GM18498 (cell line): ENCODE measurements around the gene EHBP1L1.
"Not testable (repeated sequence)": the region's sequence is repeated elsewhere in the genome, so short reads cannot be mapped to it uniquely, and the experiment has no call there.

Experiments used
- ATAC-seq: cut with Tn5 transposase; IDR thresholded peaks from one replicate; pipeline ENCODE4 v1.9.1; 2021; ENCODE audit warnings: mild to moderate bottlenecking, moderate library complexity; ENCODE audit not compliant: unreplicated experiment

Gene EHBP1L1

GRCh38 chr11:65560555-65561418 lies 15.1 kb upstream of the EHBP1L1 start:
- ATAC-seq = no peak

GRCh38 chr11:65562020-65562419 lies 13.8 kb upstream of the EHBP1L1 start:
- no peak for ATAC-seq

- no peak for ATAC-seq
These were observed 13.1 kb upstream of the EHBP1L1 start for GRCh38 chr11:65562788-65563187.

GRCh38 chr11:65563601-65564000 lies 12.3 kb upstream of the EHBP1L1 start:
- ATAC-seq = no peak

GRCh38 chr11:65564879-65565559 lies 10.8 kb upstream of the EHBP1L1 start:
- ATAC-seq = not testable (repeated sequence)

- no peak for ATAC-seq
These were observed 10.0 kb upstream of the EHBP1L1 start for GRCh38 chr11:65565624-65566453.

- peak; percentile 3 for ATAC-seq
These were observed 6.5 kb upstream of the EHBP1L1 start for GRCh38 chr11:65569164-65569972.

- ATAC-seq = peak; percentile 65
These were observed 5.6 kb upstream of the EHBP1L1 start, which contains the start of gene ZNRD2 for GRCh38 chr11:65569973-65570918. TSS of gene ZNRD2 (plus strand) at chr11:65570477. CDS start at chr11:65570492, 15 bp downstream.

- no peak for ATAC-seq
These were observed 4.4 kb upstream of the EHBP1L1 start for GRCh38 chr11:65571420-65571819.

- ATAC-seq = no peak
These were observed 3.9 kb upstream of the EHBP1L1 start for GRCh38 chr11:65571940-65572339.

- no peak for ATAC-seq
These were observed 3.3 kb upstream of the EHBP1L1 start, which contains the start of gene FAM89B for GRCh38 chr11:65572356-65573051. TSS of gene FAM89B (plus strand) at chr11:65572538. CDS start at chr11:65572670, 132 bp downstream.

GRCh38 chr11:65573391-65574079 lies 2.3 kb upstream of the EHBP1L1 start:
- no peak for ATAC-seq

- peak; percentile 33 for ATAC-seq
These were observed 1.6 kb upstream of the EHBP1L1 start for GRCh38 chr11:65574109-65574810.

GRCh38 chr11:65574811-65575567 lies 864 bp upstream of the EHBP1L1 start:
- ATAC-seq = no peak

- no peak for ATAC-seq
These were observed 496 bp downstream of the EHBP1L1 start for GRCh38 chr11:65576232-65576866.
